RPMI8226 (cell line): Measurements from ENCODE around the gene PRKAA2.
"Not testable (repeated sequence)": the region's sequence is repeated elsewhere in the genome, so short reads cannot be mapped to it uniquely, and the experiment has no call there.

Source experiments
- DNase-seq: peaks from one replicate; pipeline ENCODE4 v3.0.0-alpha.2; 2015

The PRKAA2 gene

DNA sequence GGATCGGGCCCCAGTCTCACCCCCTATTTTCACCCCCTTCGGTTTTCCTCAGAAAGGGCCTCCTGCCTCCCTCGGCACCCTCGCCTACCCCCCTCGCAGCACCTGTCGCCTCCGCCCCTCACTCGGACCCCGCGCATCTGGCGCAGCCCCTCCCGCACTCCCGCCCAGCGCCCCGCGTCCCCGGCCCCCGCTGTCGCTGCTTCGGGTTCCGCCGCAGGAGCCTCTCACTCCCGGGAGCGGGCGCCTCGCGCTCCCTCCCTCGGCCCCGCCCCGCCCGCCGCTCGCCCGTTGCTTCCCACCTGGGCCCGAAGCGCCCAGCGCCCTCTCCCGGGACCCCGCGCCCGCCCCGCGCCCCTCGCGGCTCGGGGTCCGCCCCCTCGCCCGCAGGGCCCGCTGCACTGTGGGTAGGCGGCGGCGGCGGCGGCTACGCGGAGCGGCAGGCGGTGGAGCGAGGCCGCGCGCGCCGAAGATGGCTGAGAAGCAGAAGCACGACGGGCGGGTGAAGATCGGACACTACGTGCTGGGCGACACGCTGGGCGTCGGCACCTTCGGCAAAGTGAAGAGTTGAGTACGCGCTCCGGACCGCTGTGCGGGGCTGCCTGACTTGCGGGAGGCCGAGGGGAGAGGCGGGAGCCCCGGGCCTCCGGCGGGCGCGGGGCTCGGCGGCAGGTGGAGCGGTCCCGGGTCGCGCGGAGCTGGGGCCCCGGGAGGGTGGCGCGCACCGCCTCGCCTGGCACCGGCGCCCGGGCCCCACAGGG is at the start of gene PRKAA2:
TSS of gene PRKAA2 (plus strand) at position 396 of the 758 bp plus-strand sequence. CDS start at position 470, 74 bp downstream.
- DNase-seq, result no peak

GRCh38 chr1:56595397-56596191 is 49.5 kb upstream of the PRKAA2 start:
- DNase-seq, result not testable (repeated sequence)

DNA sequence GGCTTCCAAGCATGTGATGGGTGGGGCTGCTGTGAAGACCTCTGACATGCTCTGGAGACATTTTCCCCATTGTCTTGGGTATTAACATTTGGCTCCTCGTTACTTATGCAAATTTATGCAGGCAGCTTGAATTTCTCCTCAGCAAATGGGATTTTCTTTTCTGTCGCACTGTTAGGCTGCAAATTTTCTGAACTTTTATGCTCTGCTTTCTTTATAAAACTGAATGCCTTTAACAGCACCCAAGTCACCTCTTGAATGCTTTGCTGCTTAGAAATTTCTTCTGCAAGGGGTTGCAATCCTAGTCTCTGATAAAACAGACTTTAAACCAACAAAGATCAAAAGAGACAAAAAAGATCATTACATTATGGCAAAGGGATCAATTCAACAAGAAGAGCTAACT is 35.0 kb upstream of the PRKAA2 start:
- not testable (repeated sequence) for DNase-seq

DNA sequence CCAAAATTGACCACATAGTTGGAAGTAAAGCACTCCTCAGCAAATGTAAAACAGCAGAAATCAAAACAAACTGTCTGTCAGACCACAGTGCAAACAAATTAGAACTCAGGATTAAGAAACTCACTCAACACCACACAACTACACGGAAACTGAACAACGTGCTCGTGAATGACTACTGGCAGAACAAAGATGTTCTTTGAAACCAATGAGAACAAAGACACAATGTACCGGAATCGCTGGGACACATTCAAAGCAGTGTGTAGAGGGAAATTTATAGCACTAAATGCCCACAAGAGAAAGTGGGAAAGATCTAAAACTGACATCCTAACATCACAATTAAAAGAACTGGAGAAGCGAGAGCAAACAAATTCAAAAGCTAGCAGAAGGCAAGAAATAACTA is 34.3 kb upstream of the PRKAA2 start:
- DNase-seq, result not testable (repeated sequence)

- DNase-seq, result no peak
These were observed 28.0 kb upstream of the PRKAA2 start for GRCh38 chr1:56617141-56617540.

DNA sequence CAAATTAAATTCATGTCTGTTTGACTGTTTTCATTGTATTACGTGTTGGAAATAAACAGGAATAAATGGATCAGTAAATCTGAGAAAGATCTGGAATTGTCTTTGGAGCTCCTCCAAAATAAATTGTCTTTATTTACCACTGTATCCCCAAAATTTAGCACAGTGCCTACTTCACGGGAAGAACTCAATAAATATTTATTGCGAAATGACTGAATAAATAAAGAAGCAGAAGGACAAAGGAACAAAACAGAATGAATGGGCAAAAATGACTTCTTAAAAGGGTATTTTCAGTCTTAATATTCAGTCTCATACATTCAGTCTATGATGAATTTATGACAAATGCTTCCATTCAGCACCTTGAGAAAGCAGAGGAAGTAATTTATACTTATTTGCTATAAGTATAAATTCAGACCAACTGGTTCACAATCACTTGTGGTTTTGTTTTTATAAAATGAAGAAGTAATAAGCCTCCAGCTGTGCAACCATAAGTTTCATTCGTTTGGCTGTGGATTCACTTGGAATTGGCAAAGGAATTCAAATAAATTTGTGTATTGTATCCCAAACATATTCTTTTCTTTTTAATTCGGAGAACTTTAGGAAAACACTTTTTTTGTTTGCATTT is 19.2 kb upstream of the PRKAA2 start:
- DNase-seq, result no peak

DNA sequence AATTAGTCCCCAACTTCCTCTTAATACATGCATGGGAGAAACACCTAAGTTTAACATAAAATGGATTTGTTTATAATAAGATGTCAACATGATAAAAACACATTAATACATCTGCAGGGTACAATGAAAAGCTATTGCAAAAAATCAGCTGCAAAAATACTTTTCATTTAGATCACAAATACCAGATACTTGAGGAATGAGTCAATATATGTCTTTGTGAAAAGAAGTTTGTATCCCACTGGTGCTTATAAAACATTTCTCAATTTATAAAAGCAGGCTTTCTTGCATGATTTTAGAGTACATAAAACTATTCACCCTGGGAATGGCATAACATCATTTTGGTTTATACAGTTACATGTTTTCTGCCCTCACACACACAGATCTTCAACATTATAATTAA is 18.6 kb upstream of the PRKAA2 start:
- no peak for DNase-seq

DNA sequence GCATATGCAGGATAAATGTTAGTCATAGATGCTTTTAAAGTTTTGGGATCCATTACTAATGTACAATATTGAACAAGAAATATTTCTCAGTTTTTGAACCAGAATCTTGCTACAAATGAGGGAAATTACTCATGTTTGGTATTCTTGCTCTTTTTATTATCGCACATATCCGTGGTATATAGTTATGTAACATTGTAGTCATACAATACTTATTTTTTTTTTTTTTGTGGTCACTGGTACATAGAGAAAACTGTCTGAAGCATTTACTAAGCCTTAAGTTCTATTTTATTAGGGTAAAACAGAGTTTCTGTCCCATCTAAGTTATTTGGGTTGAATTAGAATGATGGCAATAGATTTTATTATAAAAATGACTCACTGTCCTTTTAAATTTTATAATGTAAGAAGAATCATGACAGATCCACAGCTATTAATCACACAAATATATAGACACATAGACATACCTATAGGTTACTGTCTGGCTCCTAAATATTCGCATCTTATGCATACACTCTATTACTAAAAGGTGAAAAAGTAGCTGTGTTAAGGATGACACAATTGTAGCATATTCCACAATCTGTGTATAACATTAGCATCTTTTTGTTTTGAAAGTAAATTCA is 18.0 kb upstream of the PRKAA2 start:
- no peak for DNase-seq

DNA sequence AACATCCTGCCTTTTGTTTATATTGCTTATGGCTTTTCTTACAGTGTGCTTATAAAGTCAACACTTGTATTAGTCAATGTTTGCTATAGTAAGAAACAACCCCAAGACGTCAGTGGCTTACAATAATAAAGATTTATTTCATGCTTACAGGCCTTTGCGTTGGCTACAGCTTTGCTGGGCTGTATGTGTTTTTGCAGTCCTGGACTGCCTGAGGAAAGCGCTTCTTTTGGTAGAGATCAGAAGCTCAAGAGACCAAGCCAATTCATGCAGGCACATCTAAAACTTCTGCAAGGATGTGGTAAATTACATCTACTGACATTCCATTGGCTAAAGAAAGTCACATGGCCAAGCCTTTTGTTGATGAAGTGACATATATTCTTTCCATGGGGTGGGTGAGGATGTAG is 17.5 kb upstream of the PRKAA2 start:
- DNase-seq, result no peak

GRCh38 chr1:56630786-56631185 is 14.3 kb upstream of the PRKAA2 start:
- no peak for DNase-seq

DNA sequence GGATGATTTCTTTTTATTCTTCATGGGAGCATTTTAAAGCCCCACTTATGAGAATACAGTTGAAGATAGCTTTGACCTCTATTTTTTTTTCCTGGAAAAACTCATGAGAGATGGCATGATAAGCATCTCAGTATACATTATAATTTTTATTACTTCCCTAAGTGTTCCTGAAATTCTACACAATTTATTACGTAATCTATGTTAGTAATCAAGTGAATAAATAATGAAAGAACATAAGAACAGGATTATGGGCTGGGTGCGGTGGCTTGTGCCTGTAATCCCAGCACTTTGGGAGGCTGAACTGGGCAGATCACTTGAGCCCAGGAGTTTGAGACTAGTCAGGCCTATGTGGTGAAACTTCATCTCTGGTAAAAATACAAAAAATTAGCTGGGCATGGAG is 13.2 kb upstream of the PRKAA2 start:
- DNase-seq, result no peak

- no peak for DNase-seq
These were observed 10.1 kb upstream of the PRKAA2 start for GRCh38 chr1:56634981-56635380.

DNA sequence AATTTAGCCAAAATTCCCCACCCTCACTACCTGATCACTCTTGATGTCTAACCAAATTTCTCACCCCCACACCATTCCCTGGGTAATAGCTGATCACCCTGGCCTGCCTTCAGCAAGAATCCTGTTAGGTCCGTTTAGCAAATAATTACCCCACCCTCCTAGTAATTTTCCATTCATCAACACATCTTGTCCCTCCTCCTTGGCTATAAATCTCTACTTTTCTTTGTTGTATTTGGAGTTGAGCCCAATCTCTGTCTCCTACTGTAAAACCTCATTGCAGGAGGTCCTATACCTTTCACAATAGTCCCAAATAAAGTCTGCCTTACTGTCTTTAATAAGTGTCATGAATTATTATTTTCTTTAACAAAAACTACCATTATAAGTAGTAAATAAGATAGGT is 6.9 kb upstream of the PRKAA2 start:
- DNase-seq, result no peak

DNA sequence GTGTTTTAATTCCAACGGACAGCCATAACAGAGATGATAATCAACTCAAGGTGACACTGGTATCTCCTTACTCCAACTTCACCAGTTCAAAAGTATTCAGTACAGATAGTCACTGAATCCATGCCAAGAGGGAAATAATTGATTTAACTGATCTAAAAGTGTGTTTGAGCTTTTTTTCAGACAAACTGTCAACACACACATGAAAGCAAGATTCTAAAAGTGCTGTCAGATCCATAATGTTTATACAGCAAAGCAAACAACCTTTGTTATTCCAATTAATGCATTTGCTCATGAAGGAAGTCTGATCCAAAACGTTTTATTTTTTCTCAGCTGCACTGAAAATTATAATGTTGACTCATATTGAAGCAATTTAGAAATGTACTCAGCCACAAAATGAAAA is 5.9 kb upstream of the PRKAA2 start:
- DNase-seq, result no peak

GRCh38 chr1:56643661-56644060 is 1.5 kb upstream of the PRKAA2 start:
- DNase-seq, result no peak

- DNase-seq, result no peak
These were observed 823 bp upstream of the PRKAA2 start for GRCh38 chr1:56644064-56644918.

GRCh38 chr1:56645677-56646305 is 677 bp downstream of the PRKAA2 start:
- DNase-seq, result no peak

DNA sequence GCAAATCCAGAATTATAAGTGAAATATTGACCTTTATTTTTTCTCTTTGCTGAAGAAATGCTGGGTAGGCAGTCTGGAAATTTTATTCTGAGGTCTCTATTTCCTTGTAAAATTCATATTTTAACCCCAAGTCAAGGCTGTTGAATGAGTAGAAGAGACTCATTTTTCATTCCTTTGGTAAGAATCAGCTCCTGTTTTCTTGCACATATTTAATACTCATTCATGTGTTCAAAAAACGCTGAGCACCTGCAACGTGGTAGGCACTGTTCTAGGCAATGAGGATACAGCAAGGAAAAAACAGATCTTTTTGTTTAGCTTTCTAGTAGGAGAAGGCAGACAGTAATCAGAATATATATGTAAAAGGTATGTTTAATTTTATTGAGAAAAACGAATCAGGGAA is 1.5 kb downstream of the PRKAA2 start:
- no peak for DNase-seq

- no peak for DNase-seq
These were observed 2.0 kb downstream of the PRKAA2 start for GRCh38 chr1:56647106-56647505.

GRCh38 chr1:56648546-56648945 is 3.4 kb downstream of the PRKAA2 start:
- no peak for DNase-seq

GRCh38 chr1:56654126-56654923 is 9.2 kb downstream of the PRKAA2 start:
- no peak for DNase-seq
